Measurements from ENCODE around the gene MOSPD3. TPM values are rescaled to one million over a fixed set of nuclear protein-coding genes. Genes with fewer than 3 reads are reported as not detected.
A peak's percentile ranks its signal among the peaks of the same experiment; 100 is the strongest.

MOSPD3 gene
- total and polyA plus RNA-seq, 2 of the 13 experiments (the other 11 are each of a cell fraction or from before 2014, with no cell fraction given), result 7.6 to 8.8 TPM

- TF ChIP-seq ZBTB40 (IDR thresholded peaks at IDR 0.05) (no peak), ZBTB40 (CRISPR knock-in tag; IDR thresholded peaks at IDR 0.05) (no peak), ZNF816 (CRISPR knock-in tag; IDR thresholded peaks at IDR 0.05; ENCODE audit: borderline replicate concordance) (no peak), ISL2 (CRISPR knock-in tag; IDR thresholded peaks at IDR 0.05) (peak; percentile 44; the same call in 1 of the 2 replicates), DRAP1 (CRISPR knock-in tag; IDR thresholded peaks at IDR 0.05) (no peak), ARNT (IDR thresholded peaks at IDR 0.05) (no peak), NFE2L2 (IDR thresholded peaks at IDR 0.05; ENCODE audit: low read length) (no peak), NRL (CRISPR knock-in tag; IDR thresholded peaks at IDR 0.05; ENCODE audit: borderline replicate concordance) (no peak), RNF219 (CRISPR knock-in tag; IDR thresholded peaks at IDR 0.05) (no peak), ZBTB38 (CRISPR knock-in tag; IDR thresholded peaks at IDR 0.05) (no peak), ZNF543 (CRISPR knock-in tag; IDR thresholded peaks at IDR 0.05) (no peak), GLI4 (CRISPR knock-in tag; IDR thresholded peaks at IDR 0.05; ENCODE audit: borderline replicate concordance) (no peak), HNRNPK (IDR thresholded peaks at IDR 0.05; ENCODE audit: low read depth, low read length, poor library complexity, severe bottlenecking) (no peak), CSRNP1 (CRISPR knock-in tag; IDR thresholded peaks at IDR 0.05) (no peak), POLR2AphosphoS5 (IDR thresholded peaks at IDR 0.05; ENCODE audit: low read depth, low read length) (0 out of 2 replicates have a peak, but pooled peaks have one; percentile 20), ZNF468 (CRISPR knock-in tag; IDR thresholded peaks at IDR 0.05) (no peak), HNF4G (IDR thresholded peaks at IDR 0.05; ENCODE audit: borderline replicate concordance, low read depth, low read length) (peak; percentile 95), HNF4G (CRISPR knock-in tag; IDR thresholded peaks at IDR 0.05; ENCODE audit: borderline replicate concordance, low read depth) (peak; percentile 89)
Measured at GRCh38 chr7:100641463-100641859, 29.1 kb downstream of the MOSPD3 start, which contains the start of gene TFR2 (continued).
